Endothelial cell of umbilical vein (primary cell): ENCODE measurements around the gene ILRUN. TPM values are rescaled to one million over a fixed set of nuclear protein-coding genes. Genes with fewer than 3 reads are reported as not detected.

Experiments used
- BruUV-seq: library from RNA; stranded (reverse); fragments of 400-500 nt; replicated peaks from 2 replicates; lab custom pipeline; 2021; lab: Mats Ljungman, UMichigan
- CTCF ChIA-PET: fragments of 300-600, 350-600 bp; sonication (Branson Sonifier 250); formaldehyde crosslinking; loops from one replicate; lab custom pipeline; 2021; ENCODE audit warnings: antibody characterized with exemption, inconsistent platforms; lab: Charles Lee
- POLR2A ChIA-PET: fragments of 300-600, 350-600 bp; sonication (Branson Sonifier 250); formaldehyde crosslinking; loops from one replicate; lab custom pipeline; 2021; ENCODE audit warnings: antibody characterized with exemption, inconsistent platforms; lab: Charles Lee
- DNase-seq: peaks from one replicate; pipeline ENCODE4 v3.0.0-alpha.2; 2011; ENCODE audit warnings: low read depth, low spot score
- FAIRE-seq: peaks from 2 replicates; lab custom pipeline; 2011; peaks lifted over from hg19 to GRCh38; lab: Jason Lieb, UNC
- H2AFZ ChIP-seq: 2 replicates; pipeline ENCODE4 v1.6.0; 2012; ENCODE audit warnings: low read depth, low read length, control low read depth, inconsistent platforms
- H3K27ac ChIP-seq: 2 replicates; pipeline ENCODE4 v1.5.1; 2011; ENCODE audit warnings: low read depth, mild to moderate bottlenecking, control low read depth, low read length, moderate library complexity; ENCODE audit not compliant: insufficient read depth
- H3K27me3 ChIP-seq, 2 experiments: 2 replicates each; pipeline versions ENCODE4 v1.6.0 to v1.6.1; 2011; ENCODE audit warnings: low read length in 2 of 2, mixed read lengths in 1 of 2; ENCODE audit not compliant: control insufficient read depth in 2 of 2, insufficient read depth in 2 of 2
- H3K36me3 ChIP-seq, 2 experiments: 2 replicates in 1 of 2; 3 replicates in 1 of 2; pipeline ENCODE4 v1.5.1; 2011; ENCODE audit warnings: low read length in 2 of 2, mild to moderate bottlenecking in 1 of 2, moderate library complexity in 1 of 2; ENCODE audit not compliant: control insufficient read depth in 2 of 2, insufficient read depth in 2 of 2; ENCODE audit errors: extremely low read depth in 1 of 2
- H3K4me1 ChIP-seq: 3 replicates; pipeline ENCODE4 v1.5.1; 2011; ENCODE audit warnings: mild to moderate bottlenecking, low read length; ENCODE audit not compliant: control insufficient read depth, insufficient read depth; ENCODE audit errors: extremely low read depth
- H3K4me2 ChIP-seq: 2 replicates; pipeline ENCODE4 v1.6.1; 2011; ENCODE audit warnings: low read length, control low read depth, mixed read lengths; ENCODE audit not compliant: insufficient read depth
- H3K4me3 ChIP-seq, 3 experiments: fragments of 200-600 bp in 1 of 3; sonication (generic), shearing (Covaris generic) in 1 of 3; replicated peaks in 1 of 3; 2 replicates each; pipeline ENCODE4 v1.5.1; 2011 to 2016; ENCODE audit warnings: control low read depth in 3 of 3, low read length in 3 of 3, mild to moderate bottlenecking in 2 of 3, inconsistent platforms in 1 of 3, low read depth in 1 of 3, moderate library complexity in 1 of 3; ENCODE audit not compliant: insufficient read depth in 1 of 3
- H3K79me2 ChIP-seq: 2 replicates; pipeline ENCODE4 v1.6.0; 2012; ENCODE audit warnings: low read length, inconsistent platforms; ENCODE audit not compliant: control insufficient read depth, insufficient read depth
- H3K9ac ChIP-seq: replicated peaks from 2 replicates; pipeline ENCODE3; 2011; ENCODE audit warnings: low read length, control low read depth; ENCODE audit not compliant: insufficient read depth; ENCODE audit errors: extremely low read depth
- H3K9me1 ChIP-seq: replicated peaks from 3 replicates; pipeline ENCODE4 v1.6.0; 2011; ENCODE audit warnings: mild to moderate bottlenecking, low read length; ENCODE audit not compliant: control insufficient read depth, insufficient read depth; ENCODE audit errors: extremely low read depth
- H3K9me3 ChIP-seq: replicated peaks from 2 replicates; pipeline ENCODE4 v1.5.1; 2012; ENCODE audit warnings: low read length, inconsistent platforms; ENCODE audit not compliant: control insufficient read depth, insufficient read depth
- H4K20me1 ChIP-seq: replicated peaks from 2 replicates; pipeline ENCODE3; 2011; ENCODE audit warnings: mild to moderate bottlenecking, low read length; ENCODE audit not compliant: control insufficient read depth, insufficient read depth; ENCODE audit errors: extremely low read depth
- CTCF ChIP-seq, 2 donors: IDR thresholded peaks; 1 replicate in 1 of 2; 2 replicates in 1 of 2; pipeline ENCODE4 v1.5.1; 2011; ENCODE audit warnings: low read length in 2 of 2, mild to moderate bottlenecking in 2 of 2, moderate library complexity in 2 of 2, control low read depth in 1 of 2, inconsistent platforms in 1 of 2, low read depth in 1 of 2; ENCODE audit not compliant: insufficient read depth in 1 of 2; ENCODE audit errors: extremely low read depth in 1 of 2
- EZH2 ChIP-seq: IDR thresholded peaks from 2 replicates; pipeline ENCODE4 v1.6.1; 2012; ENCODE audit warnings: borderline replicate concordance, low read depth, mild to moderate bottlenecking, moderate library complexity, low read length, inconsistent platforms; ENCODE audit not compliant: severe bottlenecking
- FOS ChIP-seq: IDR thresholded peaks from 2 replicates; pipeline ENCODE4 v1.6.1; 2011; ENCODE audit warnings: mild to moderate bottlenecking, low read length, moderate library complexity, borderline replicate concordance; ENCODE audit not compliant: insufficient read depth
- GATA2 ChIP-seq: IDR thresholded peaks from 2 replicates; pipeline ENCODE4 v1.7.0; 2011; ENCODE audit warnings: low read depth, mild to moderate bottlenecking, moderate library complexity, mixed read lengths, low read length; ENCODE audit not compliant: insufficient read length, insufficient read depth
- JUN ChIP-seq: IDR thresholded peaks from 2 replicates; pipeline ENCODE4 v1.6.1; 2011; ENCODE audit warnings: borderline replicate concordance, low read depth; ENCODE audit not compliant: insufficient read length, insufficient read depth
- MAX ChIP-seq: IDR thresholded peaks from 2 replicates; pipeline ENCODE4 v1.6.1; 2011; ENCODE audit not compliant: insufficient read depth, insufficient read length
- MYC ChIP-seq: IDR thresholded peaks from one replicate; pipeline ENCODE4 v1.6.1; 2011; ENCODE audit warnings: mild to moderate bottlenecking, low read depth, low read length
- POLR2A ChIP-seq: IDR thresholded peaks from 2 replicates; pipeline ENCODE4 v1.6.1; 2012; ENCODE audit warnings: low read depth, mild to moderate bottlenecking, control low read depth, low read length
- POLR2AphosphoS5 ChIP-seq: IDR thresholded peaks from 2 replicates; pipeline ENCODE4 v1.6.1; 2012; ENCODE audit warnings: low read depth, mild to moderate bottlenecking, control low read depth, low read length, moderate library complexity; ENCODE audit not compliant: insufficient read depth
- dilution Hi-C: fragments of 300-500 bp; cut with MboI; formaldehyde crosslinking; loops from one replicate; pipeline ENCODE4 v1.15.0; 2019; ENCODE audit warnings: low sequenced_read_pairs; ENCODE audit not compliant: extremely low pct_ligation_motif_present
- intact Hi-C: fragments of 100-400 bp; cut with micrococcal nuclease; formaldehyde crosslinking; loops from one replicate; pipeline ENCODE4 v1.10.0; 2022
- polyA plus RNA-seq, 4 experiments: library from polyadenylated mRNA; depleted of rRNA in 3 of 4; stranded (reverse) in 3 of 4; unstranded in 1 of 4; fragments of >200 nt; gene quantifications; 2 replicates each; pipeline versions ENCODE4 v1.2.1 to v1.2.3, GENCODE V29; 2011 to 2012; ENCODE audit warnings: missing spikeins in 1 of 4
- total RNA-seq: library from RNA; stranded (reverse); gene quantifications from 2 replicates; pipeline ENCODE4 v1.2.3, GENCODE V29; 2021

ILRUN gene
- total and polyA plus RNA-seq, 2 donors (not counting 3 experiments of a cell fraction or from before 2014, with no cell fraction given), result 30.5 to 48.9 TPM

GRCh38 chr6:34697544-34697836 lies 923 bp upstream of the ILRUN start:
- dilution Hi-C loops, result no loop called here

More at GRCh38 chr6:34697544-34697836, 923 bp upstream of the ILRUN start:
- Histone ChIP-seq H3K27me3 (no peaks in the 10 kb centered on the region), H3K4me3 (peak overlapping the region in 1 of 3 experiments; percentile 77), H2AFZ (peak overlapping the region; percentile 96), H3K79me2 (peaks cover 39% of the 10 kb centered on the region), H3K9ac (no peak overlapping the region), H3K9me1 (no peaks in the 10 kb centered on the region), H3K4me2 (peak overlapping the region; percentile 97), H3K27ac (no peak overlapping the region), H3K9me3 (no peaks in the 10 kb centered on the region), H3K36me3 (no peaks in the 10 kb centered on the region), H4K20me1 (peaks cover 4% of the 10 kb centered on the region), H3K4me1 (peaks cover 14% of the 10 kb centered on the region)
- POLR2A ChIA-PET, result no interaction called here
- intact Hi-C loops, result loop anchor here (5.0 kb wide), 1 partner anchor 40 kb away; no protein-coding TSS in a partner anchor
- BruUV-seq, result no TSS peak
- DNase-seq, result no peak
- no peak for FAIRE-seq
- CTCF ChIA-PET, result interaction anchor here (1.1 kb wide), 1 partner anchor 88 kb away, joined by 3 read pairs; no protein-coding TSS in a partner anchor
- TF ChIP-seq POLR2AphosphoS5 (no peak), CTCF (IDR thresholded peaks at IDR 0.05; ENCODE audit: extremely low read depth in 1 of 2, insufficient read depth in 1 of 2, low read depth in 1 of 2, low read length in 2 of 2) (no peak), FOS (no peak), EZH2 (no peak), JUN (no peak), GATA2 (no peak), POLR2A (no peak), MAX (no peak), MYC (no peak)
